Activated CD8-positive, alpha-beta T cell treated with anti-CD3 and anti-CD28 coated beads for 36 hours (primary cell): ENCODE measurements around the gene ELL. TPM values are rescaled to one million over a fixed set of nuclear protein-coding genes. Genes with fewer than 3 reads are reported as not detected.
A peak's percentile ranks its signal among the peaks of the same experiment; 100 is the strongest.

Experiments
- ATAC-seq: fragments of 200-7000 bp; cut with Tn5 transposase; one replicate; pipeline ENCODE4 v1.10.0; 2021; ENCODE audit warnings: mild to moderate bottlenecking, moderate library complexity
- CTCF ChIA-PET: fragments of 350-600 bp; sonication (Branson Sonifier 250); formaldehyde crosslinking; loops from one replicate; lab custom pipeline; 2021; ENCODE audit warnings: antibody characterized with exemption; lab: Charles Lee
- POLR2A ChIA-PET: fragments of 350-600 bp; sonication (Branson Sonifier 250); formaldehyde crosslinking; loops from one replicate; lab custom pipeline; 2021; ENCODE audit warnings: antibody characterized with exemption; lab: Charles Lee
- DNase-seq: peaks from one replicate; pipeline ENCODE4 v3.0.0-alpha.2; 2020
- H3K27ac Mint-ChIP-seq: one replicate; pipeline ENCODE4 v1.8.0; 2021; ENCODE audit warnings: mild to moderate bottlenecking, mixed read lengths
- H3K27me3 Mint-ChIP-seq: one replicate; pipeline ENCODE4 v1.8.0; 2021; ENCODE audit warnings: mixed read lengths
- H3K36me3 Mint-ChIP-seq: one replicate; pipeline ENCODE4 v1.8.0; 2021; ENCODE audit warnings: low read depth, mixed read lengths
- H3K4me1 Mint-ChIP-seq: one replicate; pipeline ENCODE4 v1.8.0; 2021; ENCODE audit warnings: low read depth, mixed read lengths
- H3K4me3 Mint-ChIP-seq: one replicate; pipeline ENCODE4 v1.8.0; 2021; ENCODE audit warnings: mild to moderate bottlenecking, moderate library complexity, mixed read lengths
- H3K9me3 Mint-ChIP-seq: one replicate; pipeline ENCODE4 v1.8.0; 2021; ENCODE audit warnings: mixed read lengths
- intact Hi-C: fragments of 100-400 bp; cut with micrococcal nuclease; formaldehyde crosslinking; loops from one replicate; pipeline ENCODE4 v1.10.0; 2022
- total RNA-seq, 2 experiments: library from RNA; stranded (reverse); gene quantifications; one replicate each; pipeline ENCODE4 v1.2.3, GENCODE V29; 2021
- TF ChIP-seq, protein P1 (sequence below): fragments of 200-600 bp; IDR thresholded peaks from one replicate; pipeline ENCODE4 v1.8.0; 2022; ENCODE audit warnings: antibody characterized with exemption, mild to moderate bottlenecking

ELL gene
- total RNA-seq, 2 experiments from 2014 or later, result 20.1 to 21.9 TPM

DNA sequence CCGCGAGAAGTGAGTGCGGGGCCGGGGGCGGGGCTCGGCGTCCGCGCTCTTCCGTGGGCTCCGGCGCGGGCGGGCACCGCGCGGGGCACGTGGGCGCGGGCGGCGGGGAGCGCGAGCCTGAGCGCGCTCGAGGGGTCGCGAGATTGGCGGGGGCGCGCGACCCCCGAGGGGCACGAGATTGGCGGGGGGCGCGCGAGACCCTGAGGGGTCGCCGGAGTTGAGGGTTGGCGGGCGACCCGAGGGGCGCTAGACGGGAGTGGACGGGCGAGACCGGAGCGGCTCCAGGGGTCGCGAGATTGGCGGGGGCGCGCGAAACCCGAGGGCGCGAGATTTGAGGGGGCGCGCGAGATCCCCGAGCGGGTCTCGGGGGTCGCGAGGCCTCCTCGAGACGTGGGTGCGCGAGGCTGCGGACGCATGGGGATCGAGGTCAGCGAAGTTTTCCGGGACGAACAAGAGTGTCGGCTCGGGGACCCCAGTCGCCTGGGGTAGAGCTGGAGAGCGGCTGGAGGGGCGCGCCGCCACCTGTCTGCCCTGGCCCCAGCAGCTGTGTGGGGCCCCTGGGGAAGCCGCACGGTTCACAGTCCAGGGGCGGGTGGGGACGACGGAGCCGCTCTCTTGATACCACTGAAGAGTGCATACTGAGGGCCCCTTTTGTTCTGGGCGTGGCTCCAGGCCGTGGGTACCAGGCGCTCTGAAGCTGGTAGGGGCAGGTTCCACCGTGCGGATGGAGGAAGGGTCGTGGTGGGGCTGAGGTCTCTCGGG, 102.0 kb downstream of the ELL start:
- Mint-ChIP-seq H3K27ac (peak overlapping the region; percentile 79), H3K9me3 (no peaks in the 10 kb centered on the region), H3K36me3 (peaks cover 12% of the 10 kb centered on the region), H3K27me3 (peaks cover 11% of the 10 kb centered on the region), H3K4me1 (peaks cover 78% of the 10 kb centered on the region), H3K4me3 (peak overlapping the region; percentile 86)
- intact Hi-C loops, result no loop called here
- CTCF ChIA-PET, result interaction anchor here (0.9 to 11.2 kb wide), 7 partner anchors 9 to 168 kb away, joined by 3 to 181 read pairs (median 3); partner anchors contain the start of genes GDF15, JUND and LRRC25
- POLR2A ChIA-PET, result interaction anchor here (0.8 to 8.7 kb wide), 10 partner anchors 9 to 499 kb away, joined by 3 to 81 read pairs (median 4); partner anchors contain the start of genes JUND, MPV17L2 and REX1BD
- TF ChIP-seq, protein P1, sequence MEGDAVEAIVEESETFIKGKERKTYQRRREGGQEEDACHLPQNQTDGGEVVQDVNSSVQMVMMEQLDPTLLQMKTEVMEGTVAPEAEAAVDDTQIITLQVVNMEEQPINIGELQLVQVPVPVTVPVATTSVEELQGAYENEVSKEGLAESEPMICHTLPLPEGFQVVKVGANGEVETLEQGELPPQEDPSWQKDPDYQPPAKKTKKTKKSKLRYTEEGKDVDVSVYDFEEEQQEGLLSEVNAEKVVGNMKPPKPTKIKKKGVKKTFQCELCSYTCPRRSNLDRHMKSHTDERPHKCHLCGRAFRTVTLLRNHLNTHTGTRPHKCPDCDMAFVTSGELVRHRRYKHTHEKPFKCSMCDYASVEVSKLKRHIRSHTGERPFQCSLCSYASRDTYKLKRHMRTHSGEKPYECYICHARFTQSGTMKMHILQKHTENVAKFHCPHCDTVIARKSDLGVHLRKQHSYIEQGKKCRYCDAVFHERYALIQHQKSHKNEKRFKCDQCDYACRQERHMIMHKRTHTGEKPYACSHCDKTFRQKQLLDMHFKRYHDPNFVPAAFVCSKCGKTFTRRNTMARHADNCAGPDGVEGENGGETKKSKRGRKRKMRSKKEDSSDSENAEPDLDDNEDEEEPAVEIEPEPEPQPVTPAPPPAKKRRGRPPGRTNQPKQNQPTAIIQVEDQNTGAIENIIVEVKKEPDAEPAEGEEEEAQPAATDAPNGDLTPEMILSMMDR, result no peak
- peak; percentile 79 for DNase-seq
- ATAC-seq, result peak; percentile 38

DNA sequence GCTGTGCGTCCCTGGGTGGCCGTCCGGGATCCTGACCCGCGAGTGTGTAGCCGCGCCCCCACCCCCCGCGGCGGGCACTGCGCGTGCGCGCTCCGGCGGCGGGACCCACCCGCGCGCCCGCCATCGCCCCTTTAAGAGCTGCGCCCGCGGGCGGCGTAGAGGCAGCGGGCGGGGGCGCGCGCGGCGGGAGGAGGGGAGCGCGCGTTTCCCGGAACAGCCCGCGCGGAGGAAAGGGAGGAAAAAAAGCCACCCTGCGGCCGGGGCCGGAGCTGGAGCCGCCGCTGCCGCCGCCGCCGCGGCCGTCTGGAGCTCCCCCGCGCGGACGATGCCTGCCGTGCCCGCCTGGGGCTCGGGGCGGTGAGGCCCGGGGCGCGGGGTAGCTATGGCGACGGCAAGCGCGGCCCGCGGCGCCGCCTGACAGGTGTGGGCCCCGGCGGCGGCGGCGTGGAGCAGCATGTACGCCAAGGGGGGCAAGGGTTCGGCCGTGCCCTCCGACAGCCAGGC, 102.6 kb downstream of the ELL start, which contains the start of gene SSBP4:
SSBP4 (plus strand) TSS at position 204 of the 504 bp plus-strand sequence; CDS start at position 455, 251 bp downstream.
- H3K4me1 Mint-ChIP-seq, result peaks cover 78% of the 10 kb centered on the region

DNA sequence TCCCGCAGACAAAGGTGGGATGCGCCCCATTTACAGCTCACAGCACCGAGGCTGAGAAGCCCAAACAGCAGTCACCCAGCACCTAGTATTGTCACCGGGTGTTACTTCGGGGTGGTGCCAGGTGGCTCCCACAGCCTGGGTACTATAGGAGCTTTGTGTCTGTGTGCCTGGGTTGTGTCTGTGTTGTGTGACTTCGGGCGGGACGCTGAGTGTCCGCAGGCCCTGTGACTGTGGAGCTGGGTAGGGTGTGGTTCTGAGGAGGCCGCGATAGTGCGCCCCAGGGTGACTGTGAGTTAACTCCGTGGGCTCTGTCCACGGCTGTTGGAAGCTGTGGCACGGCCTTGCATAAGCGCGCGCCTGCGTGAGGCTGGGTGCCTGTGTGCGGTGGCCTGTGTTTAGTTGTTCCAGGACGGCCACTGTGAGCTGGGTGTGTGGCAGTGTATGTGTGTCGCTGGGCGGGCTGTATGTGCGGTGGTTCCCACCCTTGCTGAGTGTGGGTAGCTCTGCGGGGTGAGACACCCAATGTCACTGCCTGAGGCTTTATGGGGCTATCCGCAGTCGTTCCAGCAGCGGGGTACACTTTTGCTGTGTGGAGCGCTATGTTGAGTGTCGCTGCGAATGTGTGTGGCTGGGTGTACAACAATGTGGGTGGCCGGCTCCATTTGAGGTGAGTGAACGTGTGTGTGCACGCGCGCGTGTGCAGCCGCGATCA, 103.2 kb downstream of the ELL start:
- ChIA-PET CTCF (interaction anchor here (0.9 to 11.2 kb wide), 9 partner anchors 8 to 167 kb away, joined by 3 to 181 read pairs (median 3); partner anchors contain the start of genes GDF15, JUND and LRRC25), POLR2A (interaction anchor here (0.6 to 8.7 kb wide), 13 partner anchors 9 to 258 kb away, joined by 3 to 81 read pairs (median 4); partner anchors contain the start of genes ELL, JUND and MPV17L2)
- peaks cover 12% of the 10 kb centered on the region for H3K36me3 Mint-ChIP-seq
- no peaks in the 10 kb centered on the region for H3K9me3 Mint-ChIP-seq
- intact Hi-C loops, result no loop called here
- peaks cover 76% of the 10 kb centered on the region for H3K4me1 Mint-ChIP-seq
- peak overlapping the region; percentile 77 for H3K27ac Mint-ChIP-seq
- DNase-seq (peak; percentile 58), ATAC-seq (peak; percentile 7)
- H3K27me3 Mint-ChIP-seq, result peaks cover 13% of the 10 kb centered on the region
- TF ChIP-seq, protein P1, result no peak
- peak overlapping the region; percentile 86 for H3K4me3 Mint-ChIP-seq

More for the DNA sequence above, 102.6 kb downstream of the ELL start, which contains the start of gene SSBP4:
- intact Hi-C loops, result no loop called here
- ATAC-seq, result peak; percentile 38
- DNase-seq, result peak; percentile 72
- ChIA-PET POLR2A (interaction anchor here (0.6 to 8.7 kb wide), 10 partner anchors 8 to 258 kb away, joined by 3 to 81 read pairs (median 4); partner anchors contain the start of genes ELL, JUND and MPV17L2), CTCF (interaction anchor here (0.9 to 11.2 kb wide), 9 partner anchors 9 to 168 kb away, joined by 3 to 181 read pairs (median 3); partner anchors contain the start of genes GDF15, JUND and LRRC25)
- Mint-ChIP-seq H3K27me3 (peaks cover 11% of the 10 kb centered on the region), H3K9me3 (no peaks in the 10 kb centered on the region), H3K27ac (peak within 1 kb of the TSS; percentile 79), H3K36me3 (peaks cover 12% of the 10 kb centered on the region), H3K4me3 (peak within 1 kb of the TSS; percentile 86)
- TF ChIP-seq, protein P1, result no peak

DNA sequence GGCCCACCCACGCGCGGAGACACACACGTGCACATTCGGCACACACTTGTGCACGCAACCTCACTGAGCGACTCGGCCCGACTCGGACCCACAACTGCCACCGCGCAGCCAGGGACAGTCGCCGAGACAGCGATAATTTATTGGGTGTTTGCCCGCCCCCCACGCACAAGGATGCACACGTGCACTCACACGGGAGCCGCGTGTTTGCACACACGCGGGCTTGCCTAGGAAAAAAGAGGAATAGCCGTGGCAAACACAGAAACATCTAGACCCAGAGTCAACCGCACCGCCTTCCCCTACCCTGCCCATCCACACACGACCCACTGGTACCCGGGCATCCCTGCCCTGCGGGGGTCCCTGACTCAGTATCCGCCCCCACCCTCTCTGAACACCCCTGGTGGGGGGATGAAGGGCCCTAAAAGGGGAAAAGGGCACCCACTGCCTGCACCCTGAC, 103.8 kb downstream of the ELL start:
- no peaks in the 10 kb centered on the region for H3K9me3 Mint-ChIP-seq
- intact Hi-C loops, result no loop called here
- POLR2A ChIA-PET, result interaction anchor here (0.6 to 8.7 kb wide), 6 partner anchors 16 to 224 kb away, joined by 3 to 81 read pairs (median 4); partner anchors contain the start of genes JUND and MPV17L2
- peak overlapping the region; percentile 77 for H3K27ac Mint-ChIP-seq
- ATAC-seq, result no peak
- H3K27me3 Mint-ChIP-seq, result peaks cover 13% of the 10 kb centered on the region
- DNase-seq, result peak; percentile 68
- H3K4me1 Mint-ChIP-seq, result peaks cover 71% of the 10 kb centered on the region
- peak overlapping the region; percentile 86 for H3K4me3 Mint-ChIP-seq
- TF ChIP-seq, protein P1, result no peak
- H3K36me3 Mint-ChIP-seq, result peaks cover 10% of the 10 kb centered on the region
- CTCF ChIA-PET, result interaction anchor here (1.4 to 11.2 kb wide), 4 partner anchors 12 to 138 kb away, joined by 3 to 181 read pairs (median 34); partner anchors contain the start of genes GDF15 and JUND
